ENCODE results near the gene ASIC4. TPM values are rescaled to one million over a fixed set of nuclear protein-coding genes. Genes with fewer than 3 reads are reported as not detected.

Gene ASIC4
- total and polyA plus RNA-seq, 9 of the 15 experiments (the other 6 are each of a cell fraction or from before 2014, with no cell fraction given) = 0.07 to 19.2 (median 4.8) TPM

GRCh38 chr2:219551441-219552381 is 37.4 kb downstream of the ASIC4 start (continued):
- no peak for TF ChIP-seq GTF2F1 (IDR thresholded peaks at IDR 0.05; ENCODE audit: low read depth, low read length)
- TF ChIP-seq MAFG (tag; conservative IDR thresholded peaks at IDR 0.05) = no peak
- TF ChIP-seq TEAD1 (CRISPR knock-in tag; IDR thresholded peaks at IDR 0.05) = peak in 1 of 2 experiments; percentile 12; a peak in 1 of 4 replicates
- TF ChIP-seq, protein P1, sequence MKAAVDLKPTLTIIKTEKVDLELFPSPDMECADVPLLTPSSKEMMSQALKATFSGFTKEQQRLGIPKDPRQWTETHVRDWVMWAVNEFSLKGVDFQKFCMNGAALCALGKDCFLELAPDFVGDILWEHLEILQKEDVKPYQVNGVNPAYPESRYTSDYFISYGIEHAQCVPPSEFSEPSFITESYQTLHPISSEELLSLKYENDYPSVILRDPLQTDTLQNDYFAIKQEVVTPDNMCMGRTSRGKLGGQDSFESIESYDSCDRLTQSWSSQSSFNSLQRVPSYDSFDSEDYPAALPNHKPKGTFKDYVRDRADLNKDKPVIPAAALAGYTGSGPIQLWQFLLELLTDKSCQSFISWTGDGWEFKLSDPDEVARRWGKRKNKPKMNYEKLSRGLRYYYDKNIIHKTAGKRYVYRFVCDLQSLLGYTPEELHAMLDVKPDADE (conservative IDR thresholded peaks at IDR 0.05; ENCODE audit: control insufficient read depth, low read depth, low read length) = no peak
- TF ChIP-seq ZNF143 (CRISPR knock-in tag; IDR thresholded peaks at IDR 0.05) = no peak
- TF ChIP-seq HMGN3 (IDR thresholded peaks at IDR 0.05; ENCODE audit: borderline replicate concordance, extremely low read depth, insufficient read length, low read depth, low read length) = peak; percentile 11
- TF ChIP-seq ZNF212 (CRISPR knock-in tag; IDR thresholded peaks at IDR 0.05) = no peak
- TF ChIP-seq, protein P2, sequence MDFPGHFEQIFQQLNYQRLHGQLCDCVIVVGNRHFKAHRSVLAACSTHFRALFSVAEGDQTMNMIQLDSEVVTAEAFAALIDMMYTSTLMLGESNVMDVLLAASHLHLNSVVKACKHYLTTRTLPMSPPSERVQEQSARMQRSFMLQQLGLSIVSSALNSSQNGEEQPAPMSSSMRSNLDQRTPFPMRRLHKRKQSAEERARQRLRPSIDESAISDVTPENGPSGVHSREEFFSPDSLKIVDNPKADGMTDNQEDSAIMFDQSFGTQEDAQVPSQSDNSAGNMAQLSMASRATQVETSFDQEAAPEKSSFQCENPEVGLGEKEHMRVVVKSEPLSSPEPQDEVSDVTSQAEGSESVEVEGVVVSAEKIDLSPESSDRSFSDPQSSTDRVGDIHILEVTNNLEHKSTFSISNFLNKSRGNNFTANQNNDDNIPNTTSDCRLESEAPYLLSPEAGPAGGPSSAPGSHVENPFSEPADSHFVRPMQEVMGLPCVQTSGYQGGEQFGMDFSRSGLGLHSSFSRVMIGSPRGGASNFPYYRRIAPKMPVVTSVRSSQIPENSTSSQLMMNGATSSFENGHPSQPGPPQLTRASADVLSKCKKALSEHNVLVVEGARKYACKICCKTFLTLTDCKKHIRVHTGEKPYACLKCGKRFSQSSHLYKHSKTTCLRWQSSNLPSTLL (IDR thresholded peaks at IDR 0.05) = no peak
- no peak for TF ChIP-seq COPS2 (conservative IDR thresholded peaks at IDR 0.05)
- TF ChIP-seq TAF1 (IDR thresholded peaks at IDR 0.05; ENCODE audit: control insufficient read depth, extremely low read depth, insufficient read depth, low read length, severe bottlenecking) = no peak
- TF ChIP-seq ZNF217 (CRISPR knock-in tag; IDR thresholded peaks at IDR 0.05) = no peak
- TF ChIP-seq MEIS2 (IDR thresholded peaks at IDR 0.05; ENCODE audit: partially characterized antibody) = no peak
- TF ChIP-seq PURB (CRISPR knock-in tag; IDR thresholded peaks at IDR 0.05; ENCODE audit: low read depth) = no peak
- TF ChIP-seq HNRNPK (IDR thresholded peaks at IDR 0.05; ENCODE audit: low read depth, low read length, poor library complexity, severe bottlenecking) = no peak
- no peak for TF ChIP-seq YBX1 (IDR thresholded peaks at IDR 0.05)
- no peak for TF ChIP-seq ZBTB1 (CRISPR knock-in tag; IDR thresholded peaks at IDR 0.05; ENCODE audit: borderline replicate concordance, low read depth)
- no peak for TF ChIP-seq SMARCB1 (IDR thresholded peaks at IDR 0.05; ENCODE audit: insufficient read length, low read depth)
- TF ChIP-seq CHCHD3 (CRISPR knock-in tag; IDR thresholded peaks at IDR 0.05) = no peak
- TF ChIP-seq ARNT (IDR thresholded peaks at IDR 0.05) = no peak
- TF ChIP-seq TEAD4 (IDR thresholded peaks at IDR 0.05; ENCODE audit: low read length) = no peak
- TF ChIP-seq TEAD4 (CRISPR knock-in tag; IDR thresholded peaks at IDR 0.05; ENCODE audit: borderline replicate concordance) = no peak
- no peak for TF ChIP-seq MECOM (CRISPR knock-in tag; IDR thresholded peaks at IDR 0.05)
- no peak for TF ChIP-seq ZNF551 (CRISPR knock-in tag; IDR thresholded peaks at IDR 0.05)
- peak; percentile 48 for TF ChIP-seq CBFA2T3 (IDR thresholded peaks at IDR 0.05)
- TF ChIP-seq, protein P3, sequence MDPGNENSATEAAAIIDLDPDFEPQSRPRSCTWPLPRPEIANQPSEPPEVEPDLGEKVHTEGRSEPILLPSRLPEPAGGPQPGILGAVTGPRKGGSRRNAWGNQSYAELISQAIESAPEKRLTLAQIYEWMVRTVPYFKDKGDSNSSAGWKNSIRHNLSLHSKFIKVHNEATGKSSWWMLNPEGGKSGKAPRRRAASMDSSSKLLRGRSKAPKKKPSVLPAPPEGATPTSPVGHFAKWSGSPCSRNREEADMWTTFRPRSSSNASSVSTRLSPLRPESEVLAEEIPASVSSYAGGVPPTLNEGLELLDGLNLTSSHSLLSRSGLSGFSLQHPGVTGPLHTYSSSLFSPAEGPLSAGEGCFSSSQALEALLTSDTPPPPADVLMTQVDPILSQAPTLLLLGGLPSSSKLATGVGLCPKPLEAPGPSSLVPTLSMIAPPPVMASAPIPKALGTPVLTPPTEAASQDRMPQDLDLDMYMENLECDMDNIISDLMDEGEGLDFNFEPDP (CRISPR knock-in tag; IDR thresholded peaks at IDR 0.05) = no peak
- TF ChIP-seq SMAD3 (CRISPR knock-in tag; conservative IDR thresholded peaks at IDR 0.05) = no peak

Measured in K562 (cell line).